Osteocyte (in vitro differentiated cells): ENCODE measurements around the gene ZNF687. TPM values are rescaled to one million over a fixed set of nuclear protein-coding genes. Genes with fewer than 3 reads are reported as not detected.

Experiments
- DNase-seq: peaks from one replicate; pipeline ENCODE4 v3.0.0; 2021; ENCODE audit warnings: mixed read lengths; ENCODE audit not compliant: unreplicated experiment; ENCODE audit errors: extremely low spot score
- H3K27ac Mint-ChIP-seq: one replicate; pipeline ENCODE4 v1.8.0; 2021; ENCODE audit warnings: mild to moderate bottlenecking, mixed read lengths; ENCODE audit not compliant: unreplicated experiment
- H3K27me3 Mint-ChIP-seq: one replicate; pipeline ENCODE4 v1.8.0; 2021; ENCODE audit warnings: mixed read lengths; ENCODE audit not compliant: unreplicated experiment
- H3K36me3 Mint-ChIP-seq: one replicate; pipeline ENCODE4 v1.8.0; 2021; ENCODE audit warnings: mixed read lengths; ENCODE audit not compliant: unreplicated experiment
- H3K4me1 Mint-ChIP-seq: one replicate; pipeline ENCODE4 v1.8.0; 2021; ENCODE audit warnings: mixed read lengths; ENCODE audit not compliant: unreplicated experiment
- H3K4me3 Mint-ChIP-seq: one replicate; pipeline ENCODE4 v1.8.0; 2021; ENCODE audit warnings: mild to moderate bottlenecking, moderate library complexity, mixed read lengths; ENCODE audit not compliant: unreplicated experiment
- H3K9me3 Mint-ChIP-seq: one replicate; pipeline ENCODE4 v1.8.0; 2021; ENCODE audit warnings: mixed read lengths; ENCODE audit not compliant: unreplicated experiment
- total RNA-seq: library from RNA; stranded (reverse); gene quantifications from 2 replicates; pipeline ENCODE4 v1.2.1, GENCODE V29; 2021
- TF ChIP-seq, protein P1 (sequence below): fragments of 200-600 bp; sonication (generic); IDR thresholded peaks from 2 replicates; pipeline ENCODE4 v1.5.0; 2021; ENCODE audit warnings: antibody characterized with exemption, mild to moderate bottlenecking, moderate library complexity

Gene ZNF687
- total RNA-seq, 1 donor from 2014 or later: 25.9 TPM

DNA sequence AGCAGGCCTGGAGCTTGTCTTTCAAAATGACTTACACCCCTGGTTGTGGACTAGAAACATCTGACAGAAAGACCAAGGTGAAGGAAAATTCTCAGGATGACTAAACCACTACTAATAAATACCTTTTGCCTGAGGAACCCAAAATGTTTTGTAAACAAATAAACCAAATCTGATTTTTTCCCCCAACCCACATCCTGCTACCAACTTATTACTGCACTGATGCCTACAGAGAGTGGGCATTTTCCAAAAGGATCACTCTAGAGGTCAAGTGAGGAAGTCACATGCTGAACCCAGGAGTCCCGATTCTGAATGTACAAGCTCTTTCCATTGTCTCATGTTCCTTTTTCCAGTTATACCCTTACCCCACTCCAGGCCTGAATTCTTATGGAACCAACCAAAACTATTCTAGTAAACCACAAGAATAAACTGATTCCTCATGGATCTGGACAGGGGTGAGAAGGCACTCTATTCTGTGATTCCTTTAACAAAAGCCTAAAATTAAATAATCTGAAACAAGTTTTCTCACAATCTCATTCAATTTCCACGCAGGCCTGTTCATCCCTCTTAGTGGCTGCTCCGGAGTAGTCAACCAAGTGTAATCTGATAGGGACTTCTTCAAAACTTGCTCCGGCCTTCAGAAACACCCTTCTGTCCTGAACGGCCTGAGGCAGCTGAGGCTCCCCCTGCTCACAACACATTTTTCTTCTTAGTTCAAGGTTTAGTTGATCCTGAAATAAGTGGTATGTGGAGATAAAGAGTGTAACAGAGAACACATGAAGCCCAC lies 43.7 kb downstream of the ZNF687 start:
- peaks cover 20% of the 10 kb centered on the region for H3K4me1 Mint-ChIP-seq
- DNase-seq: no peak
- no peaks in the 10 kb centered on the region for H3K9me3 Mint-ChIP-seq
- peak overlapping the region; percentile 94 for H3K4me3 Mint-ChIP-seq
- H3K27ac Mint-ChIP-seq: peak overlapping the region; percentile 99
- TF ChIP-seq, protein P1, sequence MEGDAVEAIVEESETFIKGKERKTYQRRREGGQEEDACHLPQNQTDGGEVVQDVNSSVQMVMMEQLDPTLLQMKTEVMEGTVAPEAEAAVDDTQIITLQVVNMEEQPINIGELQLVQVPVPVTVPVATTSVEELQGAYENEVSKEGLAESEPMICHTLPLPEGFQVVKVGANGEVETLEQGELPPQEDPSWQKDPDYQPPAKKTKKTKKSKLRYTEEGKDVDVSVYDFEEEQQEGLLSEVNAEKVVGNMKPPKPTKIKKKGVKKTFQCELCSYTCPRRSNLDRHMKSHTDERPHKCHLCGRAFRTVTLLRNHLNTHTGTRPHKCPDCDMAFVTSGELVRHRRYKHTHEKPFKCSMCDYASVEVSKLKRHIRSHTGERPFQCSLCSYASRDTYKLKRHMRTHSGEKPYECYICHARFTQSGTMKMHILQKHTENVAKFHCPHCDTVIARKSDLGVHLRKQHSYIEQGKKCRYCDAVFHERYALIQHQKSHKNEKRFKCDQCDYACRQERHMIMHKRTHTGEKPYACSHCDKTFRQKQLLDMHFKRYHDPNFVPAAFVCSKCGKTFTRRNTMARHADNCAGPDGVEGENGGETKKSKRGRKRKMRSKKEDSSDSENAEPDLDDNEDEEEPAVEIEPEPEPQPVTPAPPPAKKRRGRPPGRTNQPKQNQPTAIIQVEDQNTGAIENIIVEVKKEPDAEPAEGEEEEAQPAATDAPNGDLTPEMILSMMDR: no peak
- peaks cover 5% of the 10 kb centered on the region for H3K36me3 Mint-ChIP-seq
- H3K27me3 Mint-ChIP-seq: no peaks in the 10 kb centered on the region

DNA sequence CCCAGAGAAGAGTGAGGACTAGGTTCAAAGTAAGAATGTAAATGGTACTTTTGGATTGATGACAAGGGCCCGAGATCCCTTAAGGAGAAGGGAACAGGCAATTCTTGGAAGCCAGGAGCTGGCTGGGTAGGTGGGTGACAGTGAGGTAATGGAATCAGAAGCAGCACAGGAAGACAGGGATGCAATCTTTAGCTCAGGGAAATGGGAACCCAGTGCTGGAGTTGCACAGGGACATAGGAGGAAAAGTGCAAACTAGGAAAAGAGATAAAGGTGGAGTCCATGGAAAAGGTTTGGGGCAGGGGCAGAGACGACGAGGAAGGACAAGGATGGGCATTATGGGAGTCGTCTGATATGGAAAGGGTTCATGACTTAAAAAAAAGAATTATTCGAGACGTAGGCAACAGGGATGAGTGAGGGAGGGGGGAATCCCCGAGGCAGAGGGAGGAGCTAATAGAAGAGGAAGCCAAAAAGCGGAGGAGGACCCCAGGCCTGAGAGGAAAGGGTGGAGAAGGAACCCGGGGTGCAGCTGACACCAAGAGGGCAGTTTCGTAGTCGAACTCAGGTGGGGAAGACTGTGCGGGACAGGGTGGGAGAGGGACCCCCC lies 44.6 kb downstream of the ZNF687 start:
- Mint-ChIP-seq H3K4me1 (peaks cover 20% of the 10 kb centered on the region), H3K36me3 (peaks cover 3% of the 10 kb centered on the region), H3K4me3 (peak overlapping the region; percentile 94), H3K27ac (peak overlapping the region; percentile 99), H3K9me3 (no peaks in the 10 kb centered on the region), H3K27me3 (no peaks in the 10 kb centered on the region)
- DNase-seq: no peak
- TF ChIP-seq, protein P1: no peak

GRCh38 chr1:151327223-151327902 lies 45.3 kb downstream of the ZNF687 start, which contains the start of gene PI4KB:
TSS of gene PI4KB (minus strand) at chr1:151327416. CDS start at chr1:151316481, 10,935 bp downstream.
- H3K9me3 Mint-ChIP-seq: no peaks in the 10 kb centered on the region
- peak within 1 kb of the TSS; percentile 94 for H3K4me3 Mint-ChIP-seq
- no peaks in the 10 kb centered on the region for H3K27me3 Mint-ChIP-seq
- H3K36me3 Mint-ChIP-seq: peaks cover 3% of the 10 kb centered on the region
- TF ChIP-seq, protein P1: no peak
- DNase-seq: peak; percentile 96
- H3K27ac Mint-ChIP-seq: peak within 1 kb of the TSS; percentile 99
- peaks cover 20% of the 10 kb centered on the region for H3K4me1 Mint-ChIP-seq

- no peak for DNase-seq
- TF ChIP-seq, protein P1: no peak
- Mint-ChIP-seq H3K4me1 (peaks cover 20% of the 10 kb centered on the region), H3K36me3 (peaks cover 3% of the 10 kb centered on the region), H3K27ac (peak overlapping the region; percentile 99), H3K27me3 (no peaks in the 10 kb centered on the region), H3K4me3 (peak overlapping the region; percentile 94), H3K9me3 (no peaks in the 10 kb centered on the region)
Observed at GRCh38 chr1:151327903-151328674, 46.0 kb downstream of the ZNF687 start.
